Mammary epithelial cell (primary cell): ENCODE results near the gene NET1.

Source experiments
- CTCF ChIP-seq, 2 donors: IDR thresholded peaks in 1 of 2; conservative IDR thresholded peaks in 1 of 2; 2 replicates each; pipeline ENCODE4 v1.5.1; 2011 to 2012; ENCODE audit warnings: inconsistent platforms in 2 of 2, low read length in 2 of 2, mild to moderate bottlenecking in 2 of 2, control low read depth in 1 of 2, low read depth in 1 of 2; ENCODE audit not compliant: insufficient read depth in 1 of 2; ENCODE audit errors: extremely low read depth in 1 of 2
- EZH2 ChIP-seq: IDR thresholded peaks from 2 replicates; pipeline ENCODE4 v1.6.1; 2012; ENCODE audit warnings: low read length, inconsistent platforms, borderline replicate concordance

- TF ChIP-seq CTCF (conservative IDR thresholded peaks at IDR 0.05 in 1 of 2, IDR thresholded peaks at IDR 0.05 in 1 of 2; ENCODE audit: extremely low read depth in 1 of 2, insufficient read depth in 1 of 2, low read depth in 1 of 2, low read length in 2 of 2) (no peak), EZH2 (no peak)
Measured at GRCh38 chr10:5497289-5497688, 84.9 kb downstream of the NET1 start.
